Activated gamma-delta T cell treated with Interleukin-2 at 50 U/mL for 16 hours (primary cell): ENCODE data around the gene VCP.
"Not testable (repeated sequence)": the region's sequence is repeated elsewhere in the genome, so short reads cannot be mapped to it uniquely, and the experiment has no call there.

ENCODE experiments used
- DNase-seq: peaks from one replicate; pipeline ENCODE4 v3.0.0-alpha.2; 2020

Gene VCP

DNA sequence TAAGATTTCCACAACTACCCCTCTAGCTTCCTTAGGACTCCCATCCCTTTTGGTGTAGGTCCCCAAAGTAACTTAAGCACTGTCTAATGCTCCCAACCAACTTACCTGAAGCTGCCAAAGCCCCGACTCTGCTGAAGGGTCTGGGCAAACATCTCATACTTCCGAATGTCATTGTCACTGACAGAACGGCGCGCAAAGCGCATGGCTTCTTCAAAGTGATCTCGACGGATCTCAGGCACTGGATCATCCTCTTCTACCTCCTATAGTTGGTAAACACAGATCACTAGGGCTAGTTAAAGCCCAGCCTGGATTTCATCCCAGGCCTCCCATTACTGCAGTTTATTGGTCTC lies 15.2 kb downstream of the VCP start:
- DNase-seq = no peak

DNA sequence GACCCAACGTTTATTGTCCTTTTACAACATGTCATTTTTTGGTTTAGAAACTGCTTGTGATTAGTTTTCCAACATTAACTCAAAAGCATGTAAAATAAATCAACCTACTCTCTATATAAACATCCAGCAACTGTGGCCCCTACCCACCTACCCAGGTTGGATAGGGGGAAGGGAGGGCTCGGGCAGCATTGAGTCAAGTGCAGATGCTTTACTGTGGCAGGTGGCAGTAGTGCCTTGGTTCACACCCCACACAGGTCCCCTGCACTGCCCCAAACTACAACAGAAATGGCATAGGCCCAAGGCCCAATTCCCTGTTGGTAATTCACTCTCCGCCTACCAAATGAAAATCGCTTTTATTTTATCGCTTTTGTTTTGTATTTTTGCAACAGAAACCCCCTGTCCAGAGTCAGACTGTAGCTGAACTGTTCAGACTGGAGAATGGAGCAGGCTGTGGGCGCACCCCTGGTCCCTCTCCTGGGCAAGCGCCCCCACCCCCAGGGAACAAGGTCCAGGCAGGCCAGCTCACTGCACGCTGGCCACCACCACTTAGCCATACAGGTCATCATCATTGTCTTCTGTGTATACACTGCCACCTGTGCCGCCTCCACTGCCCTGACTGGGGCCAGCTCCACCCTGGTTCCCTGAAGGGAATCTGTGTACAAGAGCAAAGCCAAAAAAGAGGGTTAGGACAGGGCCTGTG lies 15.7 kb downstream of the VCP start:
- no peak for DNase-seq

DNA sequence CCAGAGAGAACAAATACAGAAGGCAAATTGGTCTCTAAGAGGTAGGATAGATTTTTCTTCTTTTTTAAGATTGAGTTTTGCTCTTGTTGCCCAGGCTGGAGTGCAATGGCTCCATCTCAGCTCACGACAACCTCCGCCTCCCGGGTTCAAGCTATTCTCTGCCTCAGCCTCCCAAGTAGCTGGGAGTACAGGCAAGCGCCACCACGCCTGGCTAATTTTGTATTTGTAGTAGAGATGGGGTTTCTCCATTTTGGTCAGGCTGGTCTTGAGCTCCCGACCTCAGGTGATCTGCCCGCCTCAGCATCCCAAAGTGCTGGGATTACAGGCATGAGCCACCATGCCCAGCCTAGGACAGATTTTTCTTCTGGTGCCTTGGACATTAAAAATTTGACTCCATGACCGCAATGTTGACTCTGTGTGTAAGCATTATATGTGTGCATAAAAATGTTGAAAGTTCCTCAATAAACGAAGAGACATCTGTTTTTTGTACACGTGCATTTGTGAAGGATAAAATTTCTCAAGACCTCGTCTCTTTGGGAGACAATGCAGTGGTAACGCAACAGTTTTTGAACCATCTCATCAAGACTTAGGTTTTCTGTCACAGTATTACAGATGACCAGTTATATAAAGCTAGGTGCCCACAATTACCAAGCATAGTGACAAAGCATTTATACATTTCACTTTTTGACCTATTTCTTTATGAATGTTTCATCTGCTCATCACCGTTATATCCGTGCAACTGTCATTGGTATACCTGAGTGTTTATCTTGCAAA lies 17.4 kb downstream of the VCP start:
- DNase-seq = no peak

- DNase-seq = no peak
Observed at GRCh38 chr9:35054185-35054835, 18.1 kb downstream of the VCP start.

DNA sequence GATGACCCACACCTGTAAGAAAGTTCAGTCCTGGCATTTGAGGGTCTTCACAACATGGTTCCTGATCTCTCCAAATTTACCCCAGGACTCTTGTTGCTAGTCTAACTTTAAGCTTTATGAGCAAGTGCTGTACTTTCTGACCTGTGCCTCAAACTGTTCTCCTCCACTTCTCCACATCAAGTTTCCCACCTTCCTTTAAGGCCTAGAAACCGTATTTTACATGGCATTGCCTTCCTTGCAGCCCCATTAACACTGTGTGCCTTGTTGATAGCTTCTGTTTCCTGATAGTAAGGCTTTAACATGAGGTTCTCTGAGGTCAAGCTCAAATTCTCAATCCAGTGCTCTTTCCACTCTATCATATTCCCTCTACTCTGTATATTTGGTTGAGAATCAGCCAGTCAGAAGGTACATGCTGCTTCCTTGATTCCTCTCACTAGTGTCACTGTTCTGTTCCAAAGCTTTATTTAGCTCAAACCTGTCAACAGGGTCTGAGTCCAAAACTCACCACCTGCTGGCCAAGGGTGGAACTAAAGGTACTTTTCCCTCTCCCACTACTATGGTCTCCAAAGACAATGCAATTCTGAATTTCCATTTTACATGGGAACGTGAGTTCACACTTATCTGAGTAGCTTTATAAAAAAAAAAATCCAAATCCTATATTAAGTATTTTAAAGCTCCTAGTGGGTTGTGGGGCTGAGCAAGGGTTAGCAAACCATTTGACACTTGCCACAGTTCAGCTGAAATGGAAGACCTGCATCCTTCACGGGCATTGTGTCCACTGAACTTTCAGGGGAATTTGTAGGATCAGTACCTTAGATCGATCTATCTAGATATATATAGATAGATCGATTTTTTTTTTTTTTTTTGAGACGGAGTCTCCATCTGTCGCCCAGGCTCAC lies 21.1 kb downstream of the VCP start:
- peak; percentile 45 for DNase-seq

GRCh38 chr9:35048511-35048910 lies 23.9 kb downstream of the VCP start:
- DNase-seq = no peak

DNA sequence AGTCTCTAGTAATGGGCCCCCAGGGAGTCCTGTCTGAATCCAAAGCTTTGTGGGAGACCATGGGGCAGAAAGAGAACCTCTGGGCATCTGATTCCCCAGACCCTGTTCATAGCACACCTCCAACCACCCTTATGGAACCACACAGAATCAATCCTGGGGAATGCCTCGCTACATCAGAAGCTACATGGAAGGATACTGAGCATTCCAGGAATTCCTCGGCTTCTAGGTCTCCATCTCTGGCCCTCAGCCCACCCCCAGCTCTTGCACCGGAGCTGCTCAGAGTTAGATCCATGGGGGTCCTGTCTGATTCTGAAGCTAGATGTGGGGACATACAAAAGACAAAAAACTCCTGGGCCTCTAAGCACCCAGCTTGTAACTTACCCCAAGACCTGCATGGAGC lies 28.4 kb downstream of the VCP start:
- no peak for DNase-seq

DNA sequence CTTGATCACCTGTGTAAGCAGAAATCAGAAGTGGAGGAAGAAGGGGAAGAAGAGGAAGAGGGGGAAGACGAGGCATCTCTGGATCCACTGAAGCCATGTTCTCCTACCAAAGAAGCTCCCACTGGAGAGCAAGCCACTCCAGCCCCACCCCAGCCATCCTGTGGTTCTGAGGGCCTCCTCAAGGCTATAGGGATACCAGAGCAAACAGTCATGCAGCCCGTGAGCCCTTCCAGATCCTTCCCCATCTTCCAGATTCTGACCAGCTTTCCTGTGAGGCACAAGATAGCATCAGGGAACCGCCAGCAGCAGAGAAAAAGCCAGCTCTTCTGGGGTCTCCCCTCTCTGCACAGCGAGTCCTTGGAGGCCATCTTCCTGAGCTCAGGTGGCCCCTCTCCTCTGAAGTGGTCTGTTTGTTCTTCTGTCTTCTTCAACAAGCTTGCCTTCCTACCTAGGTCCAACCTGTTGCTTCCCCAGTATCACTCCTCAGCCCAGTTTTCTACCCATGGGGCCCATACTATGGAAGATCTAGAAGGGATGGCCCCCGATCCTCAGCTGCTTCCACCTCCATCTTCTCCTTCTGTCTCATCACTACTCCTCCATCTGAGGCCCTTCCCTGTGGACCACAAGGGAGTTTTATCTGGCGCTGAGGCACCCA lies 29.4 kb downstream of the VCP start:
- no peak for DNase-seq

DNA sequence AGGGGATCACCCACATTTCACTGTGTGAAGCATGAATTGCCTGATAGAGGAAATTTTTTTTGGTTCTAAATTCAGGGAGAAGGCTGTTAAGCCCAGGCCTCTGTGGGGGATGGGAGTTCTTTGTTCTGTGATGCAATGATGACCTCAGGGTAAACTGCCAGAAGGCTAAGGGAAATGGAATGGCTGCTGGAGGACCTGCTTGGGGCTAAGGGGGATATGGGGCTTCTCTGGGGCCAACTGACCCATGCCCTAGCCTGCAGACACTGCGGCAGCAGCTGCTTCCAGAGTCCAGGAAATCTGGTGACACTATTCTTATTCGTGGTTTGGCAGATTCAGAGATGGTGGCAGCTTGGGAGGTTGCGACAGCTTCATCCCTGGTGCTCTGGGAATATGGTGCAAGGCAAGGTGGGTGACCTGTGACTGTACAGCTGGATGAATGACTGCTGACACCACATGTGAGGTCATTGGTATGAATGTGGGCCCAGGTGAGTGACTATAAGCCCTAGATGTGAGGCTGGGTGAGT lies 30.3 kb downstream of the VCP start:
- DNase-seq = no peak

- DNase-seq = peak; percentile 11
Observed at GRCh38 chr9:35035851-35036701, 36.3 kb downstream of the VCP start.

- no peak for DNase-seq
Observed at GRCh38 chr9:35033101-35033500, 39.3 kb downstream of the VCP start.

DNA sequence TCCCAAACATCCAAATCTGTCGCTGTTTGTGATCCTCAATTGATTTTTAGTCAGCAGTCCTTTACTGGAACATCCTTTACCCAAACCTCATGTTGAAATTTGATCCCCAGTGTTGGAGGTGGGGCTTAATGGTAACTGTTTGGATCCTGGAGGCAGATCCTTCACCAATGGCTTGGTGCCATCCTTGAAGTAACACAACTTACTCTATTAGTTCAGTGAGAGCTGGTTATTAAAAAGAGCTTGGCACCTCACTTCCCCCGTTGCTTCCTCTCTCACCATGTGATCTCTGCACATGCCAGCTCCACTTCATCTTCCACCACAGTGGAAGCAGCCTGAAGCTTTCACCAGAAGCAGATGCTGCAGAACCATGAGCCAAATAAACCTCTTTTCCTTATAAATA lies 42.6 kb downstream of the VCP start:
- DNase-seq = no peak

- DNase-seq = no peak
Observed at GRCh38 chr9:35029241-35029640, 43.2 kb downstream of the VCP start.

DNA sequence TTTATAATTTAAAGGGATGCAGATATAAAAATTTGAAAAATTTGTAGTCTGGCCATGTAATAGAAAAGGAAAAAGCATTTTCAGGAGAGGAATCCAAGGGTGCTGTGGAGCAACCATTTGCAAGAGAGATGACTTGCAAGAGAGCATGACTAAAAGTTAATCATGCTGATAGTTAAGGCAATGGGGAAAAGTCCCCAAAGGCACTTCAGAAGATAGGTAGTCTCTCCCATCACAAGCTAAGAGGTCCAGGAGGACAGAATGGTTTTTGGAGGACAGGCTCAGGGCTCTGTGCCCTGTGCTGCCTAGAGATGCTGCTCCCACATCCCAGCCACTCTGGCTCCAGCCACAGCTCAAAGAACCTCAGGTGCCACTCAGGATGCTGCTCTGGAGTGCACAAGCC lies 44.1 kb downstream of the VCP start:
- DNase-seq = no peak

DNA sequence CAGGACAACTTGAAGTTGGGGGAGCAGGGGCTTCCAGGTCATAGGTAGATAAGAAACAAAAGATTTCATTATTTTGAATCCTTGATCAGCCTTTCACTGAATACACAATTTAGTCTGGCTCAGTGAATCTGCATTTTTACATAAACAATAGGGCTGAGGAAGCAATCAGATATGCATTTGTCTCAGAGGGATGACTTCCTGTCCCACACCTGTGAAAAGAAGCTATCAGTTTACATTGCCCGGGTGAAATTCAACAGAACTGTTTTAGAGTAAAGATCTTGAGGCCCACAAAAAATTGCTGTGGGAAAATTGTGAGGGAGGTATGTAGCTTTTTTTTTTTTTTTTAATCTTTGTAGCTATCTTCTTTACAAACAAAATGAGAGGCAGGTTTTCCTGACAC lies 44.6 kb downstream of the VCP start:
- no peak for DNase-seq

- DNase-seq = no peak
Observed at GRCh38 chr9:35027374-35027773, 45.1 kb downstream of the VCP start.

DNA sequence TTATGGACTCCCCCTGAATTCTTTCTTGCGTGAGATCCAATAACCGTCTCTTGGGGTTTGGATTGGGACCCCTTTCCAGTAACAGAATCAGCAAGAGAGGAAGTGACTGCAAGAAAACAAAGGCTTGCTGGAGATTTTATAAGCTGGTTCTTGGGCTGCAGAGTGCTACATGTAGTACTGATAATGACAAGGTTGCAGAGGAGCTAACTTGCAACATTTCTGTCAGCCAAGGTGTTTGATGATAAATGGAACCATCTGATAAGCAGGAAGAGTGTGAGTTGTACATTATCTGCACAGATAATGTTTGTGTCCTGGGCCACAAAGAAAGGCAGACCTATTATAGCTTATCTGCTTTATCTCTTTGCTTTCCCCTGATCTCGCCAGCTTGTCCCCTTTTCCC lies 45.8 kb downstream of the VCP start:
- no peak for DNase-seq

DNA sequence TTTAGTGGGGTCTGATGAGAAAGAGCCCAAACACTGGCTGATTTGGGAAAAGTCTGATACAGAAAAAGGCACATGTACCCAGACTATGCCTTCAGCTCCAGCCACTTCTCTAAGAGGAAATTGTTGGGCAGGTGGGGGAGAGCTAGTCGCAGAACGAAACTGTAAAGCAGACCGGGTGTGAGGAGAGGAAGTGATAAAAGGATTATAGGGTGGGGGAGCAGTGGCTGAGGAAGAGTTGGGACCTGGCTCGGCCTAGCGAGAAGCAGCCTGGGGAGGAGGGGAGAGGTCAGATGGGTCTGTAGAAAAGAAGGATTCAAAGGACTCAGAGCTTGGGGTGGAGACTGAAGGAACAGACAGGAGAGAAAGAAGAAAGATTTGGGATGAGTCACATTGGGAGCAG lies 49.0 kb downstream of the VCP start:
- not testable (repeated sequence) for DNase-seq

DNA sequence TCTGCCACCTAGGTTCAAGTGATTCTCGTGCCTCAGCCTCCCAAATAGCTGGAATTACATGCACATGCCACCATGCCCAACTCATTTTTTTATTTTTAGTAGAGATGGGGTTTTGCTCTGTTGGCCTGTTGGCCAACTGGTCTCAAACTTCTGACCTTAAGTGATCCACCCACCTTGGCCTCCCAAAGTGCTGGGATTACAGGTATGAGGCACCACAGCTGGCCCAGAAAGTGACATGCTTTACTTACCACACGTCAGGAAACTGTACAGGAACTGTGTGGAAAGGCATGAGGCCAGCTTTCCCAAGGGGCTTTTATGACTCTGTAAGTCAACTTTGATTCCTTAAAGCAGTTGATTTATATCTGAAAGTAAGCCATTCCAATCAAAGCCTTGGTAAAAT lies 57.9 kb downstream of the VCP start:
- DNase-seq = no peak

DNA sequence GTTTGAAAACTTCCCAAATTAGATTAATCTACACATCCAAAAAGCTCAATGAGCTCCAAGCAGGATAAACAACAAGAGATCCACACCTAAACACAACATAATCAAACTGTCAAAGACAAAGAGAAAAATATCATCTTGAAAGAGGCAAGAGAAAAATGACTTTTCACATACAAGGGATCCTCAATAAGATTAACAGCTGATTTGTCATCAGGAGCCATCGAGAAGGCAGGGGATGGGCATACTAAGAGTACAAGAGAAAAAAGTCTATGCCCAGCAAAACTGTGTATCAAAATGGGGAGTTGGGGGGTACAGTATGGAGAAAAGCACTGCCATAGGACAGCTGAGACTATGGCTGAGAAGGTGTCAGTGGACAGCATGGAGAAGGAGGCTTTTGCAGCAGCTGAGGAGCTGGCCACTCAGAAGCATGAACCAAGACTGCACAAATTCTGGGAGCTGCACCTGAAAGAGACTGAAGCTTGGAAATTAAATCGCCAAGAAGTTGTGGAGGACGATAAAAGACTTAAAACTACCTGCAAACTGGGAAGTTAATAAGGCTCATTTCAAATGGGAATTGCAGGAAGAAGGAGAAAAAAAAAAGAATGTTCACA lies 62.0 kb downstream of the VCP start:
- DNase-seq = no peak
